ENCODE results near the gene RBPJL.
A peak's percentile ranks its signal among the peaks of the same experiment; 100 is the strongest.

RBPJL gene

GRCh38 chr20:45307076-45307640 lies 518 bp downstream of the RBPJL start:
- no peak for TF ChIP-seq CTCF (conservative IDR thresholded peaks at IDR 0.05; ENCODE audit: control insufficient read depth, insufficient read depth, low read depth, low read length)
- no peak overlapping the region for H3K4me3 ChIP-seq (ENCODE audit: control insufficient read depth, low read depth, low read length)
- DNase-seq (ENCODE audit: low read depth): no peak

GRCh38 chr20:45308117-45308778 lies 1.6 kb downstream of the RBPJL start, which contains the start of gene MATN4:
TSS of gene MATN4 (minus strand) at chr20:45308299. CDS start at chr20:45305582, 2,717 bp downstream.
- no peak for DNase-seq (ENCODE audit: low read depth)
- H3K4me3 ChIP-seq (ENCODE audit: control insufficient read depth, low read depth, low read length): no peak within 1 kb of the TSS
- TF ChIP-seq CTCF (conservative IDR thresholded peaks at IDR 0.05; ENCODE audit: control insufficient read depth, insufficient read depth, low read depth, low read length): no peak

GRCh38 chr20:45309075-45309474 lies 2.4 kb downstream of the RBPJL start:
- DNase-seq (ENCODE audit: low read depth): no peak
- no peak overlapping the region for H3K4me3 ChIP-seq (ENCODE audit: control insufficient read depth, low read depth, low read length)
- no peak for TF ChIP-seq CTCF (conservative IDR thresholded peaks at IDR 0.05; ENCODE audit: control insufficient read depth, insufficient read depth, low read depth, low read length)

GRCh38 chr20:45311589-45312211 lies 5.1 kb downstream of the RBPJL start:
- peak; percentile 45 for DNase-seq (ENCODE audit: low read depth)
- TF ChIP-seq CTCF (conservative IDR thresholded peaks at IDR 0.05; ENCODE audit: control insufficient read depth, insufficient read depth, low read depth, low read length): peak; percentile 68
- H3K4me3 ChIP-seq (ENCODE audit: control insufficient read depth, low read depth, low read length): no peak overlapping the region

- DNase-seq (ENCODE audit: low read depth): no peak
- TF ChIP-seq CTCF (conservative IDR thresholded peaks at IDR 0.05; ENCODE audit: control insufficient read depth, insufficient read depth, low read depth, low read length): no peak
- H3K4me3 ChIP-seq (ENCODE audit: control insufficient read depth, low read depth, low read length): no peak overlapping the region
These were observed 5.6 kb downstream of the RBPJL start for GRCh38 chr20:45312241-45312640.

- H3K4me3 ChIP-seq (ENCODE audit: control insufficient read depth, low read depth, low read length): no peak overlapping the region
- DNase-seq (ENCODE audit: low read depth): no peak
- TF ChIP-seq CTCF (conservative IDR thresholded peaks at IDR 0.05; ENCODE audit: control insufficient read depth, insufficient read depth, low read depth, low read length): no peak
These were observed 6.5 kb downstream of the RBPJL start for GRCh38 chr20:45313065-45313695.
